HG02884 (cell line): ENCODE data around the gene PRRT3.

Source experiments
- ATAC-seq: cut with Tn5 transposase; IDR thresholded peaks from one replicate; pipeline ENCODE4 v1.9.1; 2021; ENCODE audit warnings: mild to moderate bottlenecking, moderate library complexity; ENCODE audit not compliant: unreplicated experiment

PRRT3 gene

GRCh38 chr3:9951962-9952805, at the start of gene PRRT3:
TSS of gene PRRT3 (minus strand) at chr3:9952408. CDS start at chr3:9950115, 2,293 bp downstream.
- ATAC-seq, result peak; percentile 64

- no peak for ATAC-seq
Observed at GRCh38 chr3:10000686-10001085, 48.5 kb upstream of the PRRT3 start.

GRCh38 chr3:9994086-9994844, 42.1 kb upstream of the PRRT3 start:
- ATAC-seq, result no peak

- ATAC-seq, result peak; percentile 31
Observed at GRCh38 chr3:9986230-9986725, 34.1 kb upstream of the PRRT3 start.

- ATAC-seq, result no peak
Observed at GRCh38 chr3:9980251-9980650, 28.0 kb upstream of the PRRT3 start.

GRCh38 chr3:9978710-9979305, 26.6 kb upstream of the PRRT3 start:
- ATAC-seq, result no peak

- no peak for ATAC-seq
Observed at GRCh38 chr3:9976721-9977709, 24.8 kb upstream of the PRRT3 start.

GRCh38 chr3:9970020-9970652, 17.9 kb upstream of the PRRT3 start:
- no peak for ATAC-seq

DNA sequence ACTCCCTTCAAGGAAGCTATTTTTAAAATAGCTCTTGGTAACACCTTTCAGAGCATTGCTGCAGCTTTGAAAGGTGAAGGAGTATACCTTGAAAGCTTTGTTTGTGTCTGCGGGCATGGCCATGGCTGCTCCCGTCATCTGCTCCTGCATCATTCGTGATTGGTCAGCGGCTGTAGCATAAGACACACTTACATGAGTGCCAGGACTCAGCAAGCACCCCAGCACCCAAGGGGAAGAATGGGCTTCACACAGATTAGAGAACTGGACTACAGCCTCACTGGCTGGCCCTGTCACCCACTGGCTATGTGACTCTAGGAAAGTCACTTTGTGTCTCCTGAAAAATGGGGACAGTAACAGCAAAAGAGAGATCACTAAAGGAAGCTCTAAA, 17.4 kb upstream of the PRRT3 start:
- ATAC-seq, result no peak

- ATAC-seq, result no peak
Observed at GRCh38 chr3:9966841-9967240, 14.6 kb upstream of the PRRT3 start.

GRCh38 chr3:9965200-9965875, 13.1 kb upstream of the PRRT3 start:
- ATAC-seq, result no peak

GRCh38 chr3:9957214-9957613, 5.0 kb upstream of the PRRT3 start:
- no peak for ATAC-seq

DNA sequence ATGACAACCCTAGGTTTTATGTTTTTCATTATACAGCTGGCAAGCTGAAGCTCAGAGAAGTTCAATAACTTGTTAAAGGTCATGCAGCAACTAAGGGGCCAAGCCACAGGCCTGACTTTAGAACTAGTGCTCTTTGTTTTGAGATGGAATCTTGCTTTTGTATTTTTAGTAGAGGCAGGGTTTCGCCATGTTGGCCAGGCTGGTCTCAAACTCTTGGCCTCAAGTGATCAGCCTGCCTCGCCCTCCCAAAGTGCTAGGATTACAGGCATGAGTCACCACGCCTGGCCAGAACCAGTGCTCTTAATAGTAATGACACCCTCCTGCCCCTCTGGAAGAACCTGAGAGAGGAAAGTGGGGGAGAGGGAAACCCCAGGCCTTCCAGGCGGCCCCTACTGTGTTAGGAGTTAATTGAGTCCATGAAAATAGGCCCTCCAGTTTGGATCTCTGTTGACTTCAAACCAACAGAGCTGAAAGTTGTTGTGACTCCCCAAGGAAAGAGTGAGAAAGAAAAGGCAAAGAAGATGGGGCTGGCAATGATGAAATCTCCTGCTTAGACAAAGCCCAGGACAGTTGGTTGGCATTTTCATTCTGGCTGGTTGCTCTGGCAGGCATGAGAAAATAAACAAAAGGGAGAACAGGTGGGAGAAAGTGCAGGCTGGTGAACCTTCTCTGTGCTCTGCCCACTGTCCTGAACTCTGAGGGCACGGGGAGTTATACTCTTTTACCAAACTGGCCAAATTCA, 3.6 kb upstream of the PRRT3 start:
- ATAC-seq, result no peak

DNA sequence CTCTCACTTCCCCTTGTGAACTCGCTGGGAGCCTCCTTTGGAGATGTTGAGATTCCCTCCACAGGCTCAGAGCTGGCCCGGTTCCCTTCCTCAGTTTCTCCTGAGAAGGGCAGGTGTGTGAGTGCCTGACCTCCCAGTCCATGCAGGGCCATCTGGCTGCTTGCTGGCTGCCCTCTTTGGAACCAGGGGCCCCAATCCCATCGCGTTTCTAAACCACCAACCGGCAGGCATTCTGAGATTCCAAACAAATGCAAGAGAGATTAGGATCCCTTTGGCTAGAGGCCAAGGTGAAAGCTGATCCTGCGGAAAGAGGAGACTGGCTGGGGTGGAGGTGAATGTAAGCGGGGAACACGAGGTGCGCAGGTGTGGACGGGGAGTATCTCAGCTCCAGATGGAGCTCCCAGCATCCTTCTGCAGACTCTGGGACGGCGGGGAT, 2.9 kb upstream of the PRRT3 start:
- ATAC-seq, result no peak

DNA sequence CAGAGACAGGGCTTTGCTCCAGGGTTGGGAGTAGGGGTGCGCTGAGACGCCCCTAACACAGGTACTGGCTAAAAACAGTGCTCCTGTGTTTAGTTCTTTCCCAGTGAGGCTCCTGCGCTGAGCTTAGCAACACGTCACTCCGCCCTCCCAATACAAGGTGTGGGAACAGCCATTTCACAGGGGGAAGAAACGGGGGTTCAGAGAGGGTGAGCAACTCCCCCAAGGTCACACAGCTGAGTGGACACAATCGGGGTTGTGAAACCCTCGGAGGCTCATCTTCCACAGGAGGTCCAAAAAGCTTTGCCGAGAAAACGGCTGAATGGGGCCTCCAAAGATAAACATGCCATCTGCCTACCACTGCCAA, 628 bp downstream of the PRRT3 start:
- ATAC-seq, result no peak

DNA sequence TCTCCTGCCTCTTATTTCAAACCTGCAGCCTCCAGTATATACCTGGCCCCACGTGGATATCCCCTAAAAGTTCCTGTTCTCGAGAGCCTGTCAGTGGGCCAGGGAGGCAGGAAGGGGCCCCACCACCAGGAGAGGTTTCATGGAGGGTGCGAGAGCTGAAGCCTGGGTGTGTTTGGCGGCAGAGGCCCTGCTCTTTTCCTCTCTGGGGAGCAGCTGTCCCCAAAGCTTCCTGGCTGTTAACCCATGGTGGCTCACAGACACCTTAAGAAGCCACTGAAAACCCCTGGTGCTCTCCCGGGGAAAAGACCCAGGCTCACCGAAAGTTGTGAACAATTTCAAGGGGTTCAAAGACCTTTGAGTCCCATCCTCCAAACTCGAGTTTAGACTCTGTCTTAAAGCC, 1.1 kb downstream of the PRRT3 start:
- ATAC-seq, result no peak

DNA sequence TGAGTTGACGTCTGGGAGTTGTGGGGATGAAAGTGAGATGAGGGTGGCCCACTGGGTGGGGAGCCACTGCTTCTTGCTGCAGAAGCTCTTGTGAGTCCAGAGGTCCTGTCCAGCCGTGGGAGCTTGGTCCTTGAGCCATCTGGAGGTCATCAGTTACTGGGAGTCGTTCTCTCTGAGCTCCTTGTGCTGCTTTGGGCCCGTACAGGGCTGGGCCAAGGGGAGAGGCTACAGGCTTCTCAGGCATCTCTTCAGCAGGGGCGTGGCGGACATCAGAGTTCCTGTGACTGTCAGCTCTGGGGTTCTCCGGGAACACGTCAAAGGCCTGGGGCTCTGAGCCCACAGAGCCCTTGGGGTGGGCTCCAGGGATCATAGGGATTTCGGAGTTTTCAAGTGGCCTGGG, 2.6 kb downstream of the PRRT3 start:
- ATAC-seq, result no peak

DNA sequence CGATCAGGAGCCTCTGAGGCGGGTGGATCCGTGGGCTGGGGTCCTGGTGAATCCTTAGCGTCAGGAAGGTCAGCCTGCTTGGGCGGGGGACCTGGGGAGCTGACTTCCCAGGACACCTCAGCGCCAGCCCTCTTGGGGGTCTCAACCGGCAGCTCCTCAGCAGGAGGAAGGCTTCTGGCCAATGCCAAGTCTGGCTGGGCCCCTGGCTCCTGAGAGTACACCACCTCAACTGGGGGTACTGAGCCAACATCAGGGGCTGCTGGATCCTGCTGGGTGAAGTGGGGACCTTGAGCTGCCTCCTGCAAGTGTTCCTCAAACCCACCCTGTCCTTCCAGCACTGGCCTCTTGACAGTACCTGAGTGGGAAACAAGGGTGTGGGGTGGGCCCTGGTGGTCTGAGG, 3.1 kb downstream of the PRRT3 start:
- ATAC-seq, result no peak

DNA sequence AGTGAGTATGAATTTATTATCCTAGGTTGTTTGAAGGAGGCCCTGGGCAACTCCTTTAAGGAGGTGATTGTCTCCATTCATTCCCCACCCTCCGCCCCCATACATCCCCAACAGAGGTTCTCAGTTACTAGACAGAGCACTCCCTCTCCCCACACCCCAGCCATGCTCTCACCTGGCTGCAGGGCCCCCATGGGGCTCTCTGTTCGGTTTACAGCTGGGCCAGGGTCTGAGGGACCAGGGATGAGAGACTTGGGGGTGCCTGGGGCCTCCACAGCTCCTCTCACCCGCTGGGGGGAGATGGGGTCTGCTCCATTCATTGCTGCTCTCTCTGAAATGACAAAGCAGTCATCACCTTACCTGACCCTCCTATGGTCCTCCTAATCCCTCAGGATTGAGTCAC, 3.6 kb downstream of the PRRT3 start:
- no peak for ATAC-seq
